BLaER1 treated with 17β-estradiol and CSF1 and Interleukin-3, amounts not matched to agents 10 nM and 100 nM (cell line): ENCODE results near the gene PRDM1.
A peak's percentile ranks its signal among the peaks of the same experiment; 100 is the strongest.

Source experiments
- H3K27ac ChIP-seq, 11 experiments: shearing (Covaris generic); formaldehyde crosslinking; 2 replicates each; pipeline ENCODE4 v1.8.1; 2022
- H3K27me3 ChIP-seq, 11 experiments: shearing (Covaris generic); formaldehyde crosslinking; 2 replicates each; pipeline ENCODE4 v1.8.1; 2022
- H3K36me3 ChIP-seq, 11 experiments: shearing (Covaris generic); formaldehyde crosslinking; 2 replicates each; pipeline ENCODE4 v1.8.1; 2022
- H3K4me1 ChIP-seq, 10 experiments: shearing (Covaris generic); formaldehyde crosslinking; 2 replicates each; pipeline ENCODE4 v1.8.1; 2022
- H3K4me2 ChIP-seq, 11 experiments: shearing (Covaris generic); formaldehyde crosslinking; 2 replicates each; pipeline ENCODE4 v1.8.1; 2022
- H3K4me3 ChIP-seq, 10 experiments: shearing (Covaris generic); formaldehyde crosslinking; 2 replicates each; pipeline ENCODE4 v1.8.1; 2022
- H3K9ac ChIP-seq, 11 experiments: shearing (Covaris generic); formaldehyde crosslinking; 2 replicates each; pipeline ENCODE4 v1.8.1; 2022
- H3K9me3 ChIP-seq, 11 experiments: shearing (Covaris generic); formaldehyde crosslinking; replicated peaks in 1 of 11; 2 replicates each; pipeline ENCODE4 v1.8.1; 2022
- H4K20me1 ChIP-seq, 11 experiments: shearing (Covaris generic); formaldehyde crosslinking; 2 replicates each; pipeline ENCODE4 v1.8.1; 2022
- Cebpa-rat ChIP-seq, 11 experiments: shearing (Covaris generic); IDR thresholded peaks; 2 replicates each; pipeline ENCODE4 v1.8.1; 2022

The PRDM1 gene

DNA sequence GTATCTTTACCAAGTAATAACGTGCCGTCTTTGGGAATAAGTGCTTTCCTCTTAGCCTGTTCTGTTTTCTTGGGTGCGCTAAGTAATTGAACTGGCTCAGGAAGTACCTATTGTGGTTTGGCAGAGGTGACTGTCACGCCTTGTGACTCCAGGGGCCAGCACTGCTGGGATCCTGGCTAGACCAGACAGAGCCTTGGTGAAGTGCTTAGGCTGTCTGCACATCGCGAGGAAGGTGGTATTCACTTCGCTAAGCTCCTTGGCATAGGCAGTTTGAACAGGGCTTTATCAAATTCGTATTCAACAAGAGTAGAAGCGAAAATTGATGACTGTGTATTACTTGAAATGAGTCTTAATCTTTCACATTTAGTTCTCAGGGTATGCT, 17.6 kb downstream of the PRDM1 start:
- Histone ChIP-seq H3K36me3 (peaks cover 16 to 100% (median 98%) of the 10 kb centered on the region in 11 experiments; a peak in 21 of 22 replicates), H3K9ac (peak overlapping the region in 1 of 11 experiments; percentile 23; a peak in 1 of 22 replicates), H3K4me1 (peaks cover 15 to 72% (median 21%) of the 10 kb centered on the region in 10 experiments), H3K4me3 (no peak overlapping the region), H3K9me3 (peaks cover 0 to 29% (median 18%) of the 10 kb centered on the region in 11 experiments; a peak in 17 of 22 replicates), H3K27ac (no peak overlapping the region), H3K4me2 (peak overlapping the region; percentile 17 to 72 (median 53); a peak in 20 of 22 replicates), H4K20me1 (peaks cover 0 to 100% (median 55%) of the 10 kb centered on the region in 11 experiments; a peak in 17 of 22 replicates), H3K27me3 (no peaks in the 10 kb centered on the region)
- TF ChIP-seq Cebpa-rat (IDR thresholded peaks at IDR 0.05), result no peak

DNA sequence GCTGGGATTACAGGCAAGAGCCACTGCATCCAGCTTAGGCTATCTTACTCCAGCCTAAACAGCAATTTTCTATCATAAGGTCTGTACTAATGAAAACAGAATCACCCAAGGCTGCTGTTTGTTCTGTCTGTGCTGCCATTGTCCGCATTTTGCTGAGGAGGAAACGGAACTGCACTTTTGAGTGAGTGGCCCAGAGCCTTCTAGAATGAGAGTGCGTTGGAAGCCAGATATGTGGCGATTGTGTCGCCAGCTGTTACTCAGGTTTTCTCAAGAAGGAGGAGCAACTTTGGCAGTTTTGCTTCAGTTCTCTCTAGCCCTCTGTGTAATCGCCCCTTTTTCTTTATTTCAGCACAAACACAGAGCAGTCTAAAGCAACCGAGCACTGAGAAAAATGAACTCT, 18.3 kb downstream of the PRDM1 start:
- no peak for TF ChIP-seq Cebpa-rat (IDR thresholded peaks at IDR 0.05)
- Histone ChIP-seq H3K27me3 (no peaks in the 10 kb centered on the region), H3K9ac (no peak overlapping the region), H3K4me3 (no peak overlapping the region), H3K27ac (no peak overlapping the region), H3K36me3 (peaks cover 16 to 100% (median 96%) of the 10 kb centered on the region in 11 experiments; a peak in 21 of 22 replicates), H3K4me2 (no peak overlapping the region), H4K20me1 (peaks cover 0 to 100% (median 55%) of the 10 kb centered on the region in 11 experiments; a peak in 17 of 22 replicates), H3K9me3 (peaks cover 0 to 29% (median 18%) of the 10 kb centered on the region in 11 experiments; a peak in 17 of 22 replicates), H3K4me1 (peaks cover 10 to 65% (median 18%) of the 10 kb centered on the region in 10 experiments; a peak in 19 of 20 replicates)

DNA sequence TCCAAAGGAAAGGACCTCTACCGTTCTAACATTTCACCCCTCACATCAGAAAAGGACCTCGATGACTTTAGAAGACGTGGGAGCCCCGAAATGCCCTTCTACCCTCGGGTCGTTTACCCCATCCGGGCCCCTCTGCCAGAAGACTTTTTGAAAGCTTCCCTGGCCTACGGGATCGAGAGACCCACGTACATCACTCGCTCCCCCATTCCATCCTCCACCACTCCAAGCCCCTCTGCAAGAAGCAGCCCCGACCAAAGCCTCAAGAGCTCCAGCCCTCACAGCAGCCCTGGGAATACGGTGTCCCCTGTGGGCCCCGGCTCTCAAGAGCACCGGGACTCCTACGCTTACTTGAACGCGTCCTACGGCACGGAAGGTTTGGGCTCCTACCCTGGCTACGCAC, 18.8 kb downstream of the PRDM1 start:
- Histone ChIP-seq H3K36me3 (peaks cover 16 to 100% (median 93%) of the 10 kb centered on the region in 11 experiments; a peak in 21 of 22 replicates), H3K27me3 (no peaks in the 10 kb centered on the region), H4K20me1 (peaks cover 0 to 100% (median 55%) of the 10 kb centered on the region in 11 experiments; a peak in 17 of 22 replicates), H3K4me2 (no peak overlapping the region), H3K27ac (no peak overlapping the region), H3K9me3 (peaks cover 0 to 29% (median 18%) of the 10 kb centered on the region in 11 experiments; a peak in 17 of 22 replicates), H3K4me3 (no peak overlapping the region), H3K9ac (no peak overlapping the region), H3K4me1 (peaks cover 10 to 60% (median 18%) of the 10 kb centered on the region in 10 experiments; a peak in 19 of 20 replicates)
- no peak for TF ChIP-seq Cebpa-rat (IDR thresholded peaks at IDR 0.05)

DNA sequence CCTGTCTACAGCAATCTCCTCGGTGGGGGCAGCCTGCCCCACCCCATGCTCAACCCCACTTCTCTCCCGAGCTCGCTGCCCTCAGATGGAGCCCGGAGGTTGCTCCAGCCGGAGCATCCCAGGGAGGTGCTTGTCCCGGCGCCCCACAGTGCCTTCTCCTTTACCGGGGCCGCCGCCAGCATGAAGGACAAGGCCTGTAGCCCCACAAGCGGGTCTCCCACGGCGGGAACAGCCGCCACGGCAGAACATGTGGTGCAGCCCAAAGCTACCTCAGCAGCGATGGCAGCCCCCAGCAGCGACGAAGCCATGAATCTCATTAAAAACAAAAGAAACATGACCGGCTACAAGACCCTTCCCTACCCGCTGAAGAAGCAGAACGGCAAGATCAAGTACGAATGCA, 19.4 kb downstream of the PRDM1 start:
- H3K4me2 ChIP-seq, result no peak overlapping the region
- H3K9ac ChIP-seq, result no peak overlapping the region
- H3K27ac ChIP-seq, result no peak overlapping the region
- H4K20me1 ChIP-seq, result peaks cover 0 to 100% (median 55%) of the 10 kb centered on the region in 11 experiments; a peak in 17 of 22 replicates
- no peaks in the 10 kb centered on the region for H3K27me3 ChIP-seq
- H3K36me3 ChIP-seq, result peaks cover 16 to 99% (median 88%) of the 10 kb centered on the region in 11 experiments; a peak in 21 of 22 replicates
- peaks cover 0 to 29% (median 18%) of the 10 kb centered on the region in 11 experiments; a peak in 17 of 22 replicates for H3K9me3 ChIP-seq
- peaks cover 10 to 60% (median 18%) of the 10 kb centered on the region in 10 experiments; a peak in 19 of 20 replicates for H3K4me1 ChIP-seq
- no peak for TF ChIP-seq Cebpa-rat (IDR thresholded peaks at IDR 0.05)
- no peak overlapping the region for H3K4me3 ChIP-seq

GRCh38 chr6:106106276-106107042, 20.3 kb downstream of the PRDM1 start:
- Histone ChIP-seq H3K36me3 (peaks cover 16 to 89% (median 78%) of the 10 kb centered on the region in 11 experiments; a peak in 21 of 22 replicates), H4K20me1 (peaks cover 0 to 97% (median 46%) of the 10 kb centered on the region in 11 experiments; a peak in 17 of 22 replicates), H3K9me3 (peaks cover 0 to 29% (median 18%) of the 10 kb centered on the region in 11 experiments; a peak in 17 of 22 replicates), H3K27ac (no peak overlapping the region), H3K4me2 (0 out of 22 replicates have a peak overlapping the region, but pooled peaks of 2 of the 11 experiments have one; percentile 0 to 13), H3K27me3 (no peaks in the 10 kb centered on the region), H3K4me1 (peaks cover 10 to 61% (median 17%) of the 10 kb centered on the region in 10 experiments), H3K4me3 (no peak overlapping the region), H3K9ac (no peak overlapping the region)
- TF ChIP-seq Cebpa-rat (IDR thresholded peaks at IDR 0.05), result no peak

DNA sequence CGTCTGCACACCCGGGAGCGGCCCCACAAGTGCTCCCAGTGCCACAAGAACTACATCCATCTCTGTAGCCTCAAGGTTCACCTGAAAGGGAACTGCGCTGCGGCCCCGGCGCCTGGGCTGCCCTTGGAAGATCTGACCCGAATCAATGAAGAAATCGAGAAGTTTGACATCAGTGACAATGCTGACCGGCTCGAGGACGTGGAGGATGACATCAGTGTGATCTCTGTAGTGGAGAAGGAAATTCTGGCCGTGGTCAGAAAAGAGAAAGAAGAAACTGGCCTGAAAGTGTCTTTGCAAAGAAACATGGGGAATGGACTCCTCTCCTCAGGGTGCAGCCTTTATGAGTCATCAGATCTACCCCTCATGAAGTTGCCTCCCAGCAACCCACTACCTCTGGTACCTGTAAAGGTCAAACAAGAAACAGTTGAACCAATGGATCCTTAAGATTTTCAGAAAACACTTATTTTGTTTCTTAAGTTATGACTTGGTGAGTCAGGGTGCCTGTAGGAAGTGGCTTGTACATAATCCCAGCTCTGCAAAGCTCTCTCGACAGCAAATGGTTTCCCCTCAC, 21.0 kb downstream of the PRDM1 start:
- H3K4me2 ChIP-seq, result peak overlapping the region in 2 of 11 experiments; percentile 0 to 13; a peak in 1 of 22 replicates
- TF ChIP-seq Cebpa-rat (IDR thresholded peaks at IDR 0.05), result no peak
- peaks cover 16 to 83% (median 72%) of the 10 kb centered on the region in 11 experiments; a peak in 21 of 22 replicates for H3K36me3 ChIP-seq
- no peak overlapping the region for H3K4me3 ChIP-seq
- H3K27me3 ChIP-seq, result no peaks in the 10 kb centered on the region
- H3K4me1 ChIP-seq, result peaks cover 15 to 61% (median 21%) of the 10 kb centered on the region in 10 experiments
- peaks cover 0 to 29% (median 18%) of the 10 kb centered on the region in 11 experiments; a peak in 17 of 22 replicates for H3K9me3 ChIP-seq
- H4K20me1 ChIP-seq, result peaks cover 0 to 90% (median 43%) of the 10 kb centered on the region in 11 experiments; a peak in 17 of 22 replicates
- no peak overlapping the region for H3K9ac ChIP-seq
- no peak overlapping the region for H3K27ac ChIP-seq

DNA sequence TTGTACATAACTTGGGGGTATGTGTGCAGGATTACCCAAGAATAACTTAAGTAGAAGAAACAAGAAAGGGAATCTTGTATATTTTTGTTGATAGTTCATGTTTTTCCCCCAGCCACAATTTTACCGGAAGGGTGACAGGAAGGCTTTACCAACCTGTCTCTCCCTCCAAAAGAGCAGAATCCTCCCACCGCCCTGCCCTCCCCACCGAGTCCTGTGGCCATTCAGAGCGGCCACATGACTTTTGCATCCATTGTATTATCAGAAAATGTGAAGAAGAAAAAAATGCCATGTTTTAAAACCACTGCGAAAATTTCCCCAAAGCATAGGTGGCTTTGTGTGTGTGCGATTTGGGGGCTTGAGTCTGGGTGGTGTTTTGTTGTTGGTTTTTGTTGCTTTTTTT, 22.0 kb downstream of the PRDM1 start:
- H3K27ac ChIP-seq, result no peak overlapping the region
- TF ChIP-seq Cebpa-rat (IDR thresholded peaks at IDR 0.05), result no peak
- no peak overlapping the region for H3K4me2 ChIP-seq
- H3K27me3 ChIP-seq, result no peaks in the 10 kb centered on the region
- H3K4me3 ChIP-seq, result no peak overlapping the region
- peaks cover 0 to 29% (median 18%) of the 10 kb centered on the region in 11 experiments; a peak in 17 of 22 replicates for H3K9me3 ChIP-seq
- H3K4me1 ChIP-seq, result peaks cover 20 to 61% (median 24%) of the 10 kb centered on the region in 10 experiments
- H4K20me1 ChIP-seq, result peaks cover 0 to 80% (median 39%) of the 10 kb centered on the region in 11 experiments; a peak in 16 of 22 replicates
- no peak overlapping the region for H3K9ac ChIP-seq
- H3K36me3 ChIP-seq, result peaks cover 16 to 73% (median 62%) of the 10 kb centered on the region in 11 experiments; a peak in 21 of 22 replicates

DNA sequence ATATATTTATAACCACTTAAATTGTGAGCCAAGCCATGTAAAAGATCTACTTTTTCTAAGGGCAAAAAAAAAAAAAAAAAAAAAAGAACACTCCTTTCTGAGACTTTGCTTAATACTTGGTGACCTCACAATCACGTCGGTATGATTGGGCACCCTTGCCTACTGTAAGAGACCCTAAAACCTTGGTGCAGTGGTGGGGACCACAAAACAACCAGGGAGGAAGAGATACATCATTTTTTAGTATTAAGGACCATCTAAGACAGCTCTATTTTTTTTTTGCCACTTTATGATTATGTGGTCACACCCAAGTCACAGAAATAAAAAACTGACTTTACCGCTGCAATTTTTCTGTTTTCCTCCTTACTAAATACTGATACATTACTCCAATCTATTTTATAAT, 22.9 kb downstream of the PRDM1 start:
- Histone ChIP-seq H3K9me3 (peaks cover 0 to 27% (median 17%) of the 10 kb centered on the region in 11 experiments; a peak in 17 of 22 replicates), H3K27ac (no peak overlapping the region), H3K4me3 (no peak overlapping the region), H3K36me3 (peaks cover 16 to 64% (median 53%) of the 10 kb centered on the region in 11 experiments; a peak in 21 of 22 replicates), H3K4me2 (no peak overlapping the region), H3K4me1 (peaks cover 20 to 60% (median 23%) of the 10 kb centered on the region in 10 experiments), H3K27me3 (no peaks in the 10 kb centered on the region), H4K20me1 (peaks cover 0 to 71% (median 33%) of the 10 kb centered on the region in 11 experiments; a peak in 16 of 22 replicates), H3K9ac (no peak overlapping the region)
- no peak for TF ChIP-seq Cebpa-rat (IDR thresholded peaks at IDR 0.05)
